ENCODE data around the gene STX16.

The STX16 gene

GRCh38 chr20:58650181-58650775 is 805 bp upstream of the STX16 start:
- DNase-seq (ENCODE audit: low read depth, low spot score), result no peak
- peak overlapping the region; percentile 98 for H3K4me3 ChIP-seq (ENCODE audit: low read length)

- DNase-seq (ENCODE audit: low read depth, low spot score), result no peak
- H3K4me3 ChIP-seq (ENCODE audit: low read length), result peak overlapping the region; percentile 98
Observed at GRCh38 chr20:58651559-58651945, 469 bp downstream of the STX16 start.

GRCh38 chr20:58651946-58652605 is 993 bp downstream of the STX16 start:
- DNase-seq (ENCODE audit: low read depth, low spot score), result peak; percentile 88
- H3K4me3 ChIP-seq (ENCODE audit: low read length), result peak overlapping the region; percentile 98

- H3K4me3 ChIP-seq (ENCODE audit: low read length), result peak overlapping the region; percentile 98
- DNase-seq (ENCODE audit: low read depth, low spot score), result no peak
Observed at GRCh38 chr20:58652606-58653294, 1.7 kb downstream of the STX16 start.

GRCh38 chr20:58654337-58654736 is 3.3 kb downstream of the STX16 start:
- no peak for DNase-seq (ENCODE audit: low read depth, low spot score)
- H3K4me3 ChIP-seq (ENCODE audit: low read length), result no peak overlapping the region

- no peak overlapping the region for H3K4me3 ChIP-seq (ENCODE audit: low read length)
- no peak for DNase-seq (ENCODE audit: low read depth, low spot score)
Observed at GRCh38 chr20:58655328-58656107, 4.4 kb downstream of the STX16 start.

GRCh38 chr20:58656831-58657230 is 5.7 kb downstream of the STX16 start:
- no peak for DNase-seq (ENCODE audit: low read depth, low spot score)
- H3K4me3 ChIP-seq (ENCODE audit: low read length), result no peak overlapping the region

GRCh38 chr20:58657262-58657661 is 6.2 kb downstream of the STX16 start:
- H3K4me3 ChIP-seq (ENCODE audit: low read length), result no peak overlapping the region
- DNase-seq (ENCODE audit: low read depth, low spot score), result no peak

GRCh38 chr20:58657986-58658385 is 6.9 kb downstream of the STX16 start:
- no peak for DNase-seq (ENCODE audit: low read depth, low spot score)
- H3K4me3 ChIP-seq (ENCODE audit: low read length), result no peak overlapping the region

GRCh38 chr20:58658760-58659159 is 7.7 kb downstream of the STX16 start:
- no peak for DNase-seq (ENCODE audit: low read depth, low spot score)
- no peak overlapping the region for H3K4me3 ChIP-seq (ENCODE audit: low read length)

GRCh38 chr20:58659841-58660240 is 8.8 kb downstream of the STX16 start:
- DNase-seq (ENCODE audit: low read depth, low spot score), result no peak
- H3K4me3 ChIP-seq (ENCODE audit: low read length), result no peak overlapping the region

GRCh38 chr20:58660855-58661597 is 9.9 kb downstream of the STX16 start:
- H3K4me3 ChIP-seq (ENCODE audit: low read length), result no peak overlapping the region
- DNase-seq (ENCODE audit: low read depth, low spot score), result no peak

GRCh38 chr20:58661598-58662473 is 10.8 kb downstream of the STX16 start:
- no peak for DNase-seq (ENCODE audit: low read depth, low spot score)
- no peak overlapping the region for H3K4me3 ChIP-seq (ENCODE audit: low read length)

- no peak for DNase-seq (ENCODE audit: low read depth, low spot score)
Observed at GRCh38 chr20:58664331-58664730, 13.2 kb downstream of the STX16 start.

GRCh38 chr20:58664883-58665282 is 13.8 kb downstream of the STX16 start:
- H3K4me3 ChIP-seq (ENCODE audit: low read length), result no peak overlapping the region
- no peak for DNase-seq (ENCODE audit: low read depth, low spot score)

More at GRCh38 chr20:58664331-58664730, 13.2 kb downstream of the STX16 start:
- H3K4me3 ChIP-seq (ENCODE audit: low read length), result no peak overlapping the region

GRCh38 chr20:58665606-58666005 is 14.5 kb downstream of the STX16 start:
- no peak overlapping the region for H3K4me3 ChIP-seq (ENCODE audit: low read length)
- no peak for DNase-seq (ENCODE audit: low read depth, low spot score)

- no peak overlapping the region for H3K4me3 ChIP-seq (ENCODE audit: low read length)
- DNase-seq (ENCODE audit: low read depth, low spot score), result no peak
Observed at GRCh38 chr20:58666702-58667101, 15.6 kb downstream of the STX16 start.

GRCh38 chr20:58667975-58668374 is 16.9 kb downstream of the STX16 start:
- H3K4me3 ChIP-seq (ENCODE audit: low read length), result no peak overlapping the region
- DNase-seq (ENCODE audit: low read depth, low spot score), result no peak
